Measurements from ENCODE around the gene CASZ1.

CASZ1 gene, protein sequence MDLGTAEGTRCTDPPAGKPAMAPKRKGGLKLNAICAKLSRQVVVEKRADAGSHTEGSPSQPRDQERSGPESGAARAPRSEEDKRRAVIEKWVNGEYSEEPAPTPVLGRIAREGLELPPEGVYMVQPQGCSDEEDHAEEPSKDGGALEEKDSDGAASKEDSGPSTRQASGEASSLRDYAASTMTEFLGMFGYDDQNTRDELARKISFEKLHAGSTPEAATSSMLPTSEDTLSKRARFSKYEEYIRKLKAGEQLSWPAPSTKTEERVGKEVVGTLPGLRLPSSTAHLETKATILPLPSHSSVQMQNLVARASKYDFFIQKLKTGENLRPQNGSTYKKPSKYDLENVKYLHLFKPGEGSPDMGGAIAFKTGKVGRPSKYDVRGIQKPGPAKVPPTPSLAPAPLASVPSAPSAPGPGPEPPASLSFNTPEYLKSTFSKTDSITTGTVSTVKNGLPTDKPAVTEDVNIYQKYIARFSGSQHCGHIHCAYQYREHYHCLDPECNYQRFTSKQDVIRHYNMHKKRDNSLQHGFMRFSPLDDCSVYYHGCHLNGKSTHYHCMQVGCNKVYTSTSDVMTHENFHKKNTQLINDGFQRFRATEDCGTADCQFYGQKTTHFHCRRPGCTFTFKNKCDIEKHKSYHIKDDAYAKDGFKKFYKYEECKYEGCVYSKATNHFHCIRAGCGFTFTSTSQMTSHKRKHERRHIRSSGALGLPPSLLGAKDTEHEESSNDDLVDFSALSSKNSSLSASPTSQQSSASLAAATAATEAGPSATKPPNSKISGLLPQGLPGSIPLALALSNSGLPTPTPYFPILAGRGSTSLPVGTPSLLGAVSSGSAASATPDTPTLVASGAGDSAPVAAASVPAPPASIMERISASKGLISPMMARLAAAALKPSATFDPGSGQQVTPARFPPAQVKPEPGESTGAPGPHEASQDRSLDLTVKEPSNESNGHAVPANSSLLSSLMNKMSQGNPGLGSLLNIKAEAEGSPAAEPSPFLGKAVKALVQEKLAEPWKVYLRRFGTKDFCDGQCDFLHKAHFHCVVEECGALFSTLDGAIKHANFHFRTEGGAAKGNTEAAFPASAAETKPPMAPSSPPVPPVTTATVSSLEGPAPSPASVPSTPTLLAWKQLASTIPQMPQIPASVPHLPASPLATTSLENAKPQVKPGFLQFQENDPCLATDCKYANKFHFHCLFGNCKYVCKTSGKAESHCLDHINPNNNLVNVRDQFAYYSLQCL (N-terminal part only)

DNA sequence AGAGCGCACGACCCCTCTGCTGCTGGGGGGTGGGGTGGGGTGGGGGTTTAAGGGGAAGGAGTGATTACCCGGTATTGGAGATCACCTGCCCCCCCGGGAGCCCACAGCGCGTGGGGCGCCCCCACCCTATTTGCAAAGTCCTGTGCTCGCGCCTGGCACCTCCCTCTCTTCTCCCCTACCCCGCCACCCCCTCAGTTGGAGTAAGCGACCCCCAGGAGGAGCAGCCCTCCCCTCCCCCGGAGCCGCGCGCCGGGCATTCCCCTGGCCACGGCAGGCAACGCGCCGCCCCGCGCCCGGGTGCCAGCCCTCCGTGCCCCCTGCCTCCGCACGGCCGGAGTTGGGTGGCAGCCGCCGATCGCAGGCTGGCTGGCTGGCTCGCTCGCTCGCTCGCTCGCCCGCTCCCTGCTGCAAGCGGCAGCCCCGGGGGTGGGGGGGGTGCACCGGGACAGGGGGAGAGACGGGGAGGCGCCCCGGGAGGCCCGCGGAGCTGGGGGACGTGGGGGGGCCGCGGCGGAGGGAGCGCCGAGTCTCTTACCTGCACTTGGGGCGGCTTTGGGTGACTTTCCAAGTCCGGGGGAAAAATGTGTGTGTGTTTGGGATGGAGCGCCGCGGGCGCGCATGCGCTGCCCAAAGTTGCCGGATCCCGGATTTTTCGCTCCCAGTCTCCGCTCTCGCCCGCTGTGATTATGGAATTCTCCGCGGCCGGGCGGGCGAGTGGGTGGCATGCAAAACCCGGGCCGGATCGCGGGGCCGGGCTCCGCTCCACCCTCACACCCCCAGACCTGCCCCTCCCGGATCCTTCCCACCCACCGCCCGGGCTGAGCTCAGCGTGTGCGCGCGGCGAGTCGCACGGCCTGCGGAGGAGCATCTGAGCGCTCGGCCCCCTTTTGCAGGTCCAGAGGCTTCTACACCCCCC lies at the start of gene CASZ1:
CASZ1 (minus strand) TSS at position 618 of the 916 bp plus-strand sequence. CDS start 102,757 bp downstream, outside the sequence.
- DNase-seq (ENCODE audit: low read depth): peak; percentile 84

DNA sequence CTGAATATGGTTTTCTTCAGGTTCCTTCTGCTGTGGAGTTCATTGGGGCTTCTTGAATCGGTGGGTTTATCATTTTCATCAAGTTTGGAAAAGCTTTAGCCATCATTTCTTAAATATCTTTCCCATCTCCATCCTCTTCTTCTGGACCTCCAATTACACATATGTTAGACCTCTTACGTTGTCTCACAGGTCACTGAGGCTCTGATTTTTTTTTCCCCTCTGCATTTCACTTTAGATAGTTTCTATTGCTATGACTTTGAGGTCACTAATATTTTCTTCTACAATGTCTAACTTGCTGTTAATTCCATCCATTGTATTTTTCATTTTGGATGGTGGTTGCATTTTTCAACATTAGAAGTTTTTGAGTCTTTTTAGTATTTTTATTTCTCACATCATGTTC lies 47.3 kb upstream of the CASZ1 start:
- DNase-seq (ENCODE audit: low read depth): no peak

DNA sequence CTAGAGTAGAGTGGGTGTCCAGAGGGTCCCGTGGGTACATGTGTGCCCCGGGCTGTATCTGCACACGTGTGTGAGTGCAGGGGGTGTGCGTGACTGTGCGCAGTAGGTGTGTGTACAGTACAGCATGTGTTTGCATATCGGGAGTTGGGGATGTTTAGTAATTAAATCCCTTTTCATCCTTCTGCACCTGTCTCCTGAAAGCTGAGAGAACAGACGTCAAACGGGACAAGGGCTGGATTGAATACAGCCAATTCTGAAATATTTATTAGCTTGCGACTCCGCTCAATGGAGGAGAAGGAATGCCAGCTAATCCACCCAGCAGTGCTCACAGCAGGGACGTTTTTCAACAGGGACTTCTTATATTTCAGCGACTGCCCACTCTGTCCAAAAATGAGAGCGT lies 44.7 kb upstream of the CASZ1 start:
- DNase-seq (ENCODE audit: low read depth): no peak

DNA sequence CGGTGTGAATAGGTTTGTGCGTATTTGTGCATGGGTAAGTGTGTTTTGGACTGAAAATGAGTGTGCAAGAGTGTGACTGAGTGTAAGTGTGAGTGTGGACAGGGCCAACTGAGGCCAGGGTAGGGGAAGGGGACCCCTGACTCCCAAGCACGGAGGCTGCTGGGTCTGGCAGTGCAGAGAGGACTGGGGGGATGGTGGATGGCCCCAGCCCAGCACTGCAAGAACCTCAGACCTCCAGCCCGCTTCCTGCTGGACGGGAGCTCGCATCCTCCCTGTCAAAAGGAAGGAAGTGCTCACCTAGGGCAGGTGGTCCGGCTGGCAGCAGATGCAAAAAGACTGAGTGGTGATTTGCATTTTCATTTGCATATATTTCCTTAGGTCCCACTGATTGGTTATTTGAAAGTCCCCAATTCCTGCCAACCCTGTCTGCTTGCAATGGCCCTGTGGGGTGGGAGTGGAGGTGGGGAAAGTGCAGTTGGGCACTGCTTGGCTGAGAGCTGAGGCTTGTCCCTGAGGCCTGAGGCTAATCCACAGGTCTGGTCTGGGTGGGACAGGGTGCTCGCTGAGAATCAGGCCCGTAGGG lies 42.8 kb upstream of the CASZ1 start:
- DNase-seq (ENCODE audit: low read depth): no peak

DNA sequence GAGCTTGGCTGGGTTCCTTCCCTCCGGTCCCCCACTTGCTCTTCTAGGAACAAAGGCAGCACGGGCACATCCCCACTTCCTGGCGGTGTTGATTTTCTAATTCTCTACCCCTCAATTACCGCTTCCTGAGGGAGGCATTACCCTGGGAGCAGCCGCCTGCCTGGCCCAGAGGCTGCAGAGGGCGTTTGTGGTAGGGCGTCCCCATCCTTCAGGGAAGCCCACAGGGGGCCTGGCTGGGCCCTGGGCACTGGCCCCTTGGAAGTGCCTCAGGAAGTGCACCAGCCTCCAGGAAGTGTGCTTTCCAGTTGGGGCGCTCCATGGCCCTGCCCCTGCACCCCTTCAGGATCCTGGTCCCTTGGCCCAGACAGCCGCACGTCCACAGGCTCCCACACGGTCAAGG lies 42.1 kb upstream of the CASZ1 start:
- DNase-seq (ENCODE audit: low read depth): no peak

DNA sequence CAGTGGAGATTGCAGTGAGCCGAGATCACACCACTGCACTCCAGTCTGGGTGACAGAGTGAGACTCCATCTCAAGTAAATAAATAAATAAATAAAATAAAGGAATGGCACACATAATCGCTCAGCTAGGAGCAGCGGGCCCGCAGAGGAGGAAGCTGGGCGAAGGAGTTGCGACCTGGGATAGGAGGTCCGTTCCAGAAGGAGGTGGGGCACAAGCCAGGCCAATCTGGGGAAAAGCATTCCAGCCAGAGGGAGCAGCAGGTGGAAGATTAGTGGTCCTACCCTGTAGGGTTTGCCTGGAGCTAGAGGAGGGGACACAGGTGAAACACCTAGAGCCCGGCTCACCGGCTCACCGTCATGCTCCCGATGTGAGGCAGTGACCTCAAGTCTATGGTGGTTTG lies 40.3 kb upstream of the CASZ1 start:
- DNase-seq (ENCODE audit: low read depth): no peak

DNA sequence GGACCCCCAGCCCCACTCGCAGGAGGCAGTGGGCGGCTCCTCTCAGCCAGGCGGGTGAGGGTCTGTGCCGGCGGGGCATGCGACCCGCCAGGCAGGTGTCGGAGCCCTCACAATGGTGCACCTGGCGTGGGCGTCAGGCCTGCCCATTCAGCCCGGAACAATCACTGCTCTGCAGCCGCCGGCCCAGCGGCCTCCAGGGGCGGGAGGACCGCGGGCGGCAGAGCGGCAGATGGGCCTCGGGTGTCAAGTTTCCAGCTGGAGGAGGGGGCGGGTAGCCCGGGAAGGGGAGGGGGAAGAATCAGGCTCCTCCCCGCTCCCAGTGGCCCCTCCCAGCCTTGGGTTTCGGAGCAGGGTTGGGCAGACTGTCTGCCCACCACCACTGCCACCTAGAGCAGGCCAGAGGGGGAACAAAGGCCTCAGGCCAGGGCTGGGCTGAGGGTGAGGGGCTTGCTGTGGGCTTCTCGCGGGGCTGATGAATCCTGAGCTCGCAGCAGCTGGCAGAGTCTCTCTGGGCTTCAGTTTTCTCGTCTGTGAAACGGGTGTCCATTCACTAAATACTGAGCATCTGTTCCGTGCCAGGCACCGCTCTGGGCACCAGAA lies 39.5 kb upstream of the CASZ1 start:
- DNase-seq (ENCODE audit: low read depth): peak; percentile 31

DNA sequence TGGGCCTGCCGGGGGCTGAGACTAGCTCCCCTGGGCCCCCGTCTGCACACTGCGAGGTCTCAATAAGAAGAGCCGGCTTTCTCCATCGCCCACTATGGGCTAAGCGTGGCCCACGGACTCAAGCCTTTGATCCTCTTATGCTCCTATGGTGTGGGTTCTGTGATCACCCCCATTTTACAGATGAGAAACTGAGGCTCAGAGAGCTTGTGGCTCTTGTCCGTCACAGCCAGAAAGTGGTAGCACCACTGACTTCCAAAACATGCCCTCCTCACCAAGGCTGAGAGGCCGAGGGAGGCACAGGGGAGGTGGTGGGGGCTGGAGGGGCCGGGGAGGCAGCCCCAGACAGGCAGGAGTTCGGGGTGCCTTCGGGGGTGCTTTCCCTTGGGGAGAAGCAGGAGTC lies 39.0 kb upstream of the CASZ1 start:
- DNase-seq (ENCODE audit: low read depth): no peak

DNA sequence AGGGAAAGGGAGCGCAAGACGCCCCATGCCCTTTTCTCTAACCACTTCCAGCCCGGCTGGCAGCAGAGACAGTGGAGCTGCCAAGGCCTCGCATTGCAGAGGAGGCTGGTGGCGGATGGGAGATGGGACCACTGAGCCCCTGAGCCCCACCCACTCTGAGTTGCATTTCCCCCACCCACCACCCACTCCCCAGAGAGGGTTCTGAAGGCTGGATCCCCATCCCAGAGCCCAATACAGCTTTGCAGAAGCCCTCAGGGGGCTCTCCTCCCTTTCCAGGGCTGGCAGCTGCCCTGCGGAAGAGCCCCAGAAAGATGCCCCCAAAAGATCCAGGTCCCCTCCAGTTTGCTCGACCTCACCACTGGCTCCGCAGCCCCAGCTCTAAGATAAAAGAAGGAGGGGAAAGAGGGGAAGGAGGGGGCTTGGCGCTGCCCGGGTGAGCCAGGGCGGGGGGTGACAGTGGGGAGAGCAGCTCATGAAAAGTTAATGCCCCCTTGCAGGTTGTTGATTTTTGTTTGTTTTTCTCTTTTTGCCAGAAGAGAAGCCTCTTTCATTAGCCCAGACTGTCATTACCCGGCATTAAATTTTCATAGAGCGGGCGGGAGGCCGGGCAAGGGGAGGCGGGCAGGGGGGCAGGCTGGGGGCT lies 38.4 kb upstream of the CASZ1 start:
- no peak for DNase-seq (ENCODE audit: low read depth)

DNA sequence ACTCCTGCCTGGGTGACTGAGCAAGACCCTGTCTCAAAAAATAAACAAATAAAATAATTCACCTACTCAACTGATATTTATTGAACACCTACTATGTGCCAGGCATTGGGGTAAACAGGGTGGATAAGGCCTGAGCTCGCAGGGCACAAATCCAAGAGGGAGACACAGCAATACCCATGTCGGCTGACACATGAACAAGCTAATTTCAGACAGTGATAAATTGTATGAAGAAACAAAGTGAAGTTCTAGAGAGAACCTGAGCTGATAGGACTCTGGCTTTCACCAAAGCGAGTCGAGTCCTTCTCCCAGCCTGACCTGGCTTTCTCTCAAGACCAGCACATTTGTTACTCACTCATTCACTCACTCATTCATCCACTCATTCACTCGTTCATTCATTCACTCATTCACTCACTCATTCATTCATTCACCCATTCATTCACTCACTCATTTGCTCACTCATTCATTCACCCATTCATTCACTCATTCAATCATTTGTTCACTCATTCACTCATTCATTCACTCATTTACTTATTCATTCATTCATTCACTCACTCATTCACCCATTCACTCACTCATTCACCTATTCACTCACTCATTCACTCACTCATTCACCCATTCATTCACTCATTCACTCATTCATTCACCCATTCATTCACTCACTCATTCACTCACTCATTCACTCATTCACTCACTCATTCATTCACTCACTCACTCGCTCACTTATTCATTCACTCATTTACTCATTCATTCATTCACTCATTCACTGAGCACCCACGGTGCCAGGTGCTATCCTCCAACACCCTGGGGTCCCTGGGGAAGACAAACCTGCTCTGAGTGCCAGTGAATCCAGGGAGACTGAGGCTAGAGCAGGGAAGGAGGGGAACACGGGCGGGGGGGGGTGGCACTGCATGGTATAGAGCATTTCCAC lies 37.4 kb upstream of the CASZ1 start:
- peak; percentile 30 for DNase-seq (ENCODE audit: low read depth)

DNA sequence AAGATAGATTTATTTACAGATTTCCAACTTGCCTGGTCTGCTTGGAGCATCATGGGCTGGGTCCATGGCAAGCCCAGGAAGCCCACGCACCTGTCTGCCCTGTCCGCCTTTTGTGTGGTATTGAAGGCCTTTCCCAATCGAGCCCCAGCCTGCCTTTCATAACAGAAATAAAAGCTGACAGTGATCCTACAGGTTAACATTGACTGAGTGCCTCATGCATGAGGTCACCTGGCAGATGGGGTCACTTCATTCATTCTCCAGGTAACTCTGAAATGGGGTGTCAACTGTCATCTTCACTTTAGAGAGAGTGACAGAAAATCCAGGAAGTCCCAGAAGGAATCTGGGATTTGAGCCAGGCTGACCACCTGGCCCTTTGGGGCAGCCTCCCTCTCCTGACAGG lies 36.3 kb upstream of the CASZ1 start:
- DNase-seq (ENCODE audit: low read depth): no peak

DNA sequence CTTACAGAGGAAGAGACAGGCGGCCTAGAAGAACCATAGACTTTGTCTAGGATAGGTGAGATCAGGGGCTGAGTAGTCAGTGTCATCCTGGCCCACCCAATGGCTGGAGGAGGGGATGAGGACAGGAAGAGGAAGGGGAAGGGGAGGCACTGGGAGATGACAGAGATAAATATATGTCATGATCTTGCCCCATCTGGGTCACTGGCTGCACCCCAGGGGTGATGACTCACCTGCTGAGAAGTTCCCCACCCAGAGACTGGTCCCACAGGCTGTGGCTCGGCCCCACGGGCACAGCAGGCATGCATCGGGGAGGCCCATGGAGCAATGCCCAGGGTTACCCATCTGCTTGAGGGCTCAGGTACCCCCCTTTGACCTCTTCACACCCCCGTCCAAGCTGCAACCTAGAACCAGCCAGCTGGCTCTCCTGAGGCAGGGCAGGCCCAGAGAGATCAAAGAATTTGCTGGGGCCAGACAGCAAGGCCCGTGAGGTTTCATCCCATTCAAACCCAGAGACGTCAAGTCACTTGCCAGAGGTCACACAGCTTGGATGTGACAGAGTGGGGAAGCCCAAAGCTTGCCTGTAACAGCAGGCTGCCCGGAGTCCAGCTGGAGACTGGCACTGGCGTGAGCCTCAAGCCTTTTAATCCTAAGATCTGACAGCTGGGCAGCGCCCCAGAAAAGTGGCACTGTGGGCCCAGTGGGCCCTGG lies 34.7 kb upstream of the CASZ1 start:
- peak; percentile 5 for DNase-seq (ENCODE audit: low read depth)

DNA sequence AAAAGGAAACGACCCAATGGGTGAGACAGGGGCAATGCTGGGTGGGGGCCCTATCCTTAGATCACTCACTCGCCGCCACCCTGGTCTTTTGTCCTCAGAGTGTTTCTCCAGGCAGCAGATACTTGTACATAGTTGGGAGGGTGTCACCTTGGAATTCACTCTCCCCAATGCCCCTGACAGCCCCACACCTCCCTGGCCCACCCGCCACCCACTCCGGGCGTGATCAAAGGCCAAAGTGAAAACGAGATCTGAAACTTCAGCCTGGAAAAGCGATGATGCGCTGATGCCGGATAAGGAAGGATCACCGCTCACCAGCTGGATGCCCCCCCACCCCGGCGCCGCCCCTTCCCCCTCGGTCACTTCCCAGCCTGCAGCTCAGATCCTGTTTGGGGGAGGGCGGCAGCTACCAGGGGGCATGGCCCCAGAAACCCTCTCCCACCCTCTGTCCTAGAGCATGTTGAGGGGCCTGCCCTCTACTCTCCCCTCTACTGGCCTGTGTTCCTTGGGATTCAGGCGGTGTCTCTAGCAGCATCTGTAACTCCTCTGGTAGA lies 33.6 kb upstream of the CASZ1 start:
- no peak for DNase-seq (ENCODE audit: low read depth)

DNA sequence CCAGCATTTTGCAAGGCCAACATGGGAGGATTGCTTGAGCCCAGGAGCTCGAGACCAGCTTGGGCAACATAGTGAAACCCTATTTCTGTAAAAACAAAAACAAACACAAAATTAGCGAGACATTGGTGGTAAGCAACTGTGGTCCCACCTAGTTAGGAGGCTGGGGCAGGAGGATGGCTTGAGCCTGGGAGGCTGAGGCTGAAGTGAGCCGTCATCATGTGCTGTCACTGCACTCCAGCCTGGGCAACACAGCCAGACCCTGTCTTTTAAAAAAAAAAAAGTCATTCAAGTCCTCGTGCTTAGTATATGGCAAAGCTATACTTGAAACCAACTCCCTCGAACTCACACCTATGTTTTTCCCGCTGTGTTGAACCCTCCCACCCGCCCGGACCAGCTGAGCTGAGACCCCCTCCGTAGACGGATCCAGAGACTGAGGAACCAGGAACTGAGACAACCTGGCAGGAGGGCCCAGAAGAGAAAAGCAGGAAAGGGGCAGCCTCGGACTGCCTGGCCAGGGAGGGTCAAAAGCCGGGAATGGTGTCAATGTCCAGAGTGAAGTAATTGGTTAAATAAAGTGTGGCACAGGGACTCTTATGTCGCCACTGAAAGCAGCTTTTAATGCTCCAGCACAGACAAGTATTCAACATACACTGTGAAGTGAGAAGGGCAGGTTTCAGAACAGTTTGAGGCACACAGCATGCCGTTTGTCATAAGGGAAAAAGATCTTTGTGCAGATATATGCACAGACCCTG lies 32.8 kb upstream of the CASZ1 start:
- DNase-seq (ENCODE audit: low read depth): no peak

DNA sequence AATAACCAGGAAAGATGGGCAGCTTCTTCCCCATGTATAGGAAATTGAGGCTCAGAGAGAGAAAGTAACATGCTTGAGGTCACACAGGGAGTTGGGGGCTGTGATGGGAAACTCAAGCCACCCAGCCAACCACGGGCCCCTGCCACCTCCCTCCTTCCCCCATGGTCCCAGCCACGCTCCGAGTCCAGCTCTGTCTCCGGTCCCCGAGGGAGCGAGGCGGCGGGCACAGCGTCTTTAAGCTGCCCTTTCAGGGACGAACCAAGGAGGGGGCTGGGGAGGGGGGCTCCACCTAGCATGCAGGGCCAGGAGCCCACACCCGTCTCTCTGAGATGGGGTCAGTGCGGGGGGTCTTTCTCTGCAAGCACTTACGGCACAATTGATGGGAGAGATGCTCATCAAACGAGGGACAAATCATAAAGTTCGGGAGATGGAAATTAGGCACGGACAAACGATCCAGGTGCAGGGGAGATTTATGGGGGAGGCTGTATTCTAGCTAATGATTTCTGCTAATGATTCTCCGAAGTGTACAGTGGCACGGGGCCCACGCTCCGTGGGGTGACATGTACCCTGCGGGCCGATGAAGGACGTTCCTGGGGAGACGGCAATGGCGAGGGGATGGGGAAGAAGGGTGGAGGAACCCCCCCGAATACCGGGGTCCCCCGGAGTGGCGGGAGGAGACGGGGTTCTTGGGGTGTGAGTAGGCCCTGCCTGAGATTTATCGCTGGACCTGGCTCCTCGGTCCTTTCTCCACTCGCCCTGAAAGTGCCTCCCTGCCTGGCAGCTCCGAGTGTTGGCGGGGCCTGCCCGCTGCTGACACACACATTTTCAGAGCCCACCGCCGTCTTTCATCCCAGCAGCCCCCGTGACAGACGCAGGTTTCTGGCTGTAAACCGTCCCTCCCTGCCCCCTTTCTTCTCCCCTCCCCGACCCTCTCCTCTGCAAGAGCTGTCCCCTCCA lies 31.2 kb upstream of the CASZ1 start:
- DNase-seq (ENCODE audit: low read depth): no peak

DNA sequence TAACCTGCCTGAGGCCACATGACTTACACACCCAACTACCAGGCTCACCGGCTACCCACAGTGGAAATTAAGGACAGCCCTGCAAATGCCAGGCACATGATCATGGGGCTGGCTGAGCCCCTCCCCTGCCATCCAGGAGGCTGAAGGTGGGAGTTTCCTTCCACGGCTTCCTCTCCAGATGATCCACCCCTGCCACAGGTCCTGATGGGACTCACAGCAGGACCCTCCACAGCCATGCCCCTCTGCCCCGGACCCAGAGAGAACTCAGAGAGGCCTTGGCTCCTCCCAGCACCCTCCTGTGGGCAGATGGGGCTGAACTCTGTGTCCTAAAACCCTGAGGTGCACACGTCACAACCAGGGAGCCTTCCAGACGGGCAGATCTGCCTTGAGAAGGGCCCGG lies 29.1 kb upstream of the CASZ1 start:
- no peak for DNase-seq (ENCODE audit: low read depth)

Data from amniotic epithelial cell (primary cell).